HepG2 (cell line): Measurements from ENCODE around the gene PRRT1. TPM values are rescaled to one million over a fixed set of nuclear protein-coding genes. Genes with fewer than 3 reads are reported as not detected.
A peak's percentile ranks its signal among the peaks of the same experiment; 100 is the strongest.

Source experiments
- CCAR2 ChIP-seq: fragments of 200-400 bp; formaldehyde crosslinking; optimal IDR thresholded peaks from 2 replicates; pipeline ENCODE3; 2018; ENCODE audit warnings: low read depth, mild to moderate bottlenecking, low read length, moderate library complexity
- ETV6 ChIP-seq: sonication (generic); formaldehyde crosslinking; conservative IDR thresholded peaks from 2 replicates; pipeline ENCODE4 v1.4.0; 2020; ENCODE audit warnings: missing genetic modification reagents
- FIP1L1 ChIP-seq: fragments of 200-400 bp; formaldehyde crosslinking; IDR thresholded peaks from 2 replicates; pipeline ENCODE4 v1.6.1; 2018; ENCODE audit warnings: low read depth, mild to moderate bottlenecking, low read length, moderate library complexity, borderline replicate concordance; ENCODE audit not compliant: insufficient read depth
- GLMP ChIP-seq: sonication (generic); formaldehyde crosslinking; IDR thresholded peaks from 2 replicates; pipeline ENCODE4 v1.9.0; 2021; ENCODE audit warnings: missing genetic modification reagents, mild to moderate bottlenecking, borderline replicate concordance
- GTF3A ChIP-seq: sonication (generic); formaldehyde crosslinking; conservative IDR thresholded peaks from 2 replicates; pipeline ENCODE4 v1.4.0; 2020; ENCODE audit warnings: mild to moderate bottlenecking, missing genetic modification reagents
- KDM6A ChIP-seq: IDR thresholded peaks from 2 replicates; pipeline ENCODE4 v1.6.1; 2016; ENCODE audit warnings: low read depth
- MYPOP ChIP-seq: sonication (generic); formaldehyde crosslinking; IDR thresholded peaks from 2 replicates; pipeline ENCODE4 v1.8.1; 2023; ENCODE audit warnings: mild to moderate bottlenecking, moderate library complexity, missing genetic modification reagents
- NCOR1 ChIP-seq: fragments of 200-600 bp; sonication (generic); IDR thresholded peaks from 2 replicates; pipeline ENCODE4 v1.7.0; 2017; ENCODE audit warnings: antibody characterized with exemption, low read length, borderline replicate concordance
- NFATC3 ChIP-seq: sonication (generic); formaldehyde crosslinking; IDR thresholded peaks from 2 replicates; pipeline ENCODE4 v1.5.1; 2020; ENCODE audit warnings: mild to moderate bottlenecking, missing genetic modification reagents
- NFRKB ChIP-seq: fragments of 450-650 bp; IDR thresholded peaks from 2 replicates; pipeline ENCODE4 v1.6.1; 2017
- POLR2A ChIP-seq, 2 experiments: IDR thresholded peaks; 2 replicates each; pipeline ENCODE4 v1.6.1; 2011; ENCODE audit warnings: low read depth in 2 of 2, low read length in 2 of 2, mild to moderate bottlenecking in 1 of 2, moderate library complexity in 1 of 2; ENCODE audit not compliant: insufficient read depth in 1 of 2
- PRPF4 ChIP-seq: fragments of 200-400 bp; formaldehyde crosslinking; IDR thresholded peaks from 2 replicates; pipeline ENCODE4 v1.6.1; 2016; ENCODE audit warnings: low read length, low read depth; ENCODE audit not compliant: poor library complexity, severe bottlenecking
- RAD21 ChIP-seq: fragments of 450-650 bp; formaldehyde crosslinking; IDR thresholded peaks from 2 replicates; pipeline ENCODE4 v1.5.0; 2020; ENCODE audit warnings: mild to moderate bottlenecking
- SP2 ChIP-seq: sonication (generic); formaldehyde crosslinking; IDR thresholded peaks from 2 replicates; pipeline ENCODE4 v1.5.1; 2020; ENCODE audit warnings: mild to moderate bottlenecking, missing genetic modification reagents
- TAF15 ChIP-seq: fragments of 200-400 bp; formaldehyde crosslinking; IDR thresholded peaks from one replicate; pipeline ENCODE4 v1.6.1; 2018; ENCODE audit warnings: mild to moderate bottlenecking, low read depth, low read length; ENCODE audit not compliant: poor library complexity, severe bottlenecking
- TFAP4 ChIP-seq: sonication (generic); IDR thresholded peaks from 2 replicates; pipeline ENCODE4 v1.6.1; 2016; ENCODE audit warnings: low read depth, borderline replicate concordance
- TFDP1 ChIP-seq: IDR thresholded peaks from 2 replicates; pipeline ENCODE4 v1.6.1; 2016; ENCODE audit warnings: missing compliant biosample characterization, missing genetic modification reagents, borderline replicate concordance
- TOE1 ChIP-seq: sonication (generic); formaldehyde crosslinking; IDR thresholded peaks from 2 replicates; pipeline ENCODE4 v1.4.0; 2020; ENCODE audit warnings: mild to moderate bottlenecking, missing genetic modification reagents
- ZBTB33 ChIP-seq: sonication (generic); formaldehyde crosslinking; IDR thresholded peaks from 2 replicates; pipeline ENCODE4 v1.4.0; 2020; ENCODE audit warnings: missing genetic modification reagents
- ZC3H4 ChIP-seq: sonication (generic); formaldehyde crosslinking; IDR thresholded peaks from 2 replicates; pipeline ENCODE4 v1.4.0; 2020; ENCODE audit warnings: missing genetic modification reagents, borderline replicate concordance
- ZFY ChIP-seq: sonication (generic); formaldehyde crosslinking; IDR thresholded peaks from 2 replicates; pipeline ENCODE4 v1.4.0; 2020; ENCODE audit warnings: missing genetic modification reagents
- ZKSCAN5 ChIP-seq: sonication (generic); formaldehyde crosslinking; IDR thresholded peaks from 2 replicates; pipeline ENCODE4 v1.5.1; 2020; ENCODE audit warnings: mild to moderate bottlenecking, missing genetic modification reagents
- ZNF660 ChIP-seq: sonication (generic); formaldehyde crosslinking; IDR thresholded peaks from 2 replicates; pipeline ENCODE4 v1.5.1; 2020; ENCODE audit warnings: mild to moderate bottlenecking, low read depth, missing genetic modification reagents, borderline replicate concordance
- ZNF761 ChIP-seq: sonication (generic); formaldehyde crosslinking; conservative IDR thresholded peaks from 2 replicates; pipeline ENCODE4 v1.4.0; 2020; ENCODE audit warnings: mild to moderate bottlenecking, missing genetic modification reagents
- polyA plus RNA-seq, 8 experiments: library from polyadenylated mRNA; depleted of rRNA in 3 of 8; stranded (reverse) in 7 of 8; unstranded in 1 of 8; fragments of >200 nt; fragmentation: Illumina TruSeq in 4 of 8; extraction: Trizol in 4 of 8; gene quantifications; 2 replicates each; pipeline versions ENCODE4 v1.2.1 to v1.2.3, GENCODE V29; 2011 to 2016; ENCODE audit warnings: low read depth in 4 of 8, missing spikeins in 1 of 8, mixed read lengths in 1 of 8; ENCODE audit not compliant: insufficient read depth in 1 of 8
- total RNA-seq, 5 experiments: library from RNA; depleted of rRNA; stranded (reverse); fragments of >200 nt; fragmentation: Illumina TruSeq; extraction: Trizol; gene quantifications; 2 replicates each; pipeline ENCODE4 v1.2.3, GENCODE V29; 2016; ENCODE audit warnings: low read depth in 1 of 5

PRRT1 gene
- total and polyA plus RNA-seq, 2 of the 13 experiments (the other 11 are each of a cell fraction or from before 2014, with no cell fraction given), result 0.64 to 1.4 TPM

GRCh38 chr6:32113386-32114352 is 38.1 kb downstream of the PRRT1 start (continued):
- no peak for TF ChIP-seq ZBTB33
- peak in 1 of 2 experiments; percentile 20; a peak in 1 of 4 replicates for TF ChIP-seq POLR2A (IDR thresholded peaks at IDR 0.05; ENCODE audit: insufficient read depth in 1 of 2, low read depth in 2 of 2, low read length in 2 of 2)
- no peak for TF ChIP-seq TFDP1
- TF ChIP-seq ZNF761, result no peak
- no peak for TF ChIP-seq ZC3H4
- no peak for TF ChIP-seq RAD21 (CRISPR knock-in tag)
- TF ChIP-seq PRPF4, result no peak
- TF ChIP-seq SP2 (CRISPR knock-in tag), result no peak
- TF ChIP-seq ZNF660 (CRISPR knock-in tag), result no peak
- no peak for TF ChIP-seq GTF3A (CRISPR knock-in tag)
- TF ChIP-seq TAF15, result no peak
- TF ChIP-seq TOE1 (CRISPR knock-in tag), result no peak
- no peak for TF ChIP-seq GLMP (CRISPR knock-in tag)
- no peak for TF ChIP-seq ZKSCAN5 (CRISPR knock-in tag)
- no peak for TF ChIP-seq CCAR2
- no peak for TF ChIP-seq MYPOP (CRISPR knock-in tag)
- no peak for TF ChIP-seq NFATC3 (CRISPR knock-in tag)
- no peak for TF ChIP-seq FIP1L1
- no peak for TF ChIP-seq ETV6 (CRISPR knock-in tag)
- no peak for TF ChIP-seq ZFY (CRISPR knock-in tag)
- 0 out of 2 replicates have a peak, but pooled peaks have one; percentile 8 for TF ChIP-seq TFAP4
- no peak for TF ChIP-seq KDM6A
- TF ChIP-seq NFRKB, result no peak
- TF ChIP-seq NCOR1, result no peak
